SH-SY5Y (cell line): Measurements from ENCODE around the gene RPS27A.

ENCODE experiments used
- GATA2 ChIP-seq: IDR thresholded peaks from 2 replicates; pipeline ENCODE4 v1.6.1; 2011; ENCODE audit warnings: mild to moderate bottlenecking, low read depth, low read length
- GATA3 ChIP-seq: IDR thresholded peaks from 2 replicates; pipeline ENCODE4 v1.6.1; 2011; ENCODE audit warnings: low read depth, mild to moderate bottlenecking, low read length, moderate library complexity

RPS27A gene

DNA sequence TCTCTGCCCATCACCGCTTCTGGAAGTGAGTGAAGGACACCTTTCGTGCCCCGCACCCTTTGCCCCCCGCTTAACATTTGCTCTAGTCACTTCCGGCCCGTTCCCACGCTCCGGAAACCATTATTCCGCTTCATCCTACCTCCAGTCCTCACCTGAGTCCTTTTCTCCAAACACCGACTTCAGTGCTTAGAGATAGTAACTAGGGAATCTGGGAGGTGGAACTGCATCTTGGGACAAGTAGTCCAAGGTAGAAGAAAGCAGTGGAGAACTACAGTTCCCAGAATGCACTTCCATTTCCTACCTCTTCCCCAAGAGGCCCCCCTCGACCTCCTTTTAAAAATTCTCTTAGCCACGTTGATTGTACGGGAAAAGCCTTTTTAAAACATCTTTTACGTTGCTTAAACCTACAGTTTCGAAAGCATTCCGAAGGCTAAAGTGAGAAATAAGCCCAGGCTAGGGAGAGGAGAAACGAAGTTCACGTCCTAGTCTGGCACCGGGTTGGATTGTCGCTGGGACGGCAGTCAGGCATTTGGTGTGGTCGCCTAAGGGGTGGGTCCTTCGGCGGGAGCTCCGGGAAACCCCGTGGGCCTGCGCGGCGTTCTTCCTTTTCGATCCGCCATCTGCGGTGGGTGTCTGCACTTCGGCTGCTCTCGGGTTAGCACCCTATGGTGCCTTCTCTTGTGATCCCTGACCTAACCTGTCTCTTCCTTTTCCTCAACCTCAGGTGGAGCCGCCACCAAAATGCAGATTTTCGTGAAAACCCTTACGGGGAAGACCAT is at the start of gene RPS27A, which contains the start of gene CLHC1:
TSS of gene RPS27A (plus strand) at position 605 of the 779 bp plus-strand sequence. CDS start at position 742, 137 bp downstream.
TSS of gene CLHC1 (minus strand) at position 210 of the 779 bp plus-strand sequence. CDS start 9,882 bp downstream, outside the sequence.
- TF ChIP-seq GATA2 = peak; percentile 74
- TF ChIP-seq GATA3 = no peak

- no peak for TF ChIP-seq GATA2
These were observed 36.0 kb upstream of the RPS27A start for GRCh38 chr2:55196526-55196925.

GRCh38 chr2:55200416-55200815 is 32.1 kb upstream of the RPS27A start:
- no peak for TF ChIP-seq GATA2
- TF ChIP-seq GATA3 = no peak

- TF ChIP-seq GATA2 (no peak), GATA3 (no peak)
These were observed 28.0 kb upstream of the RPS27A start for GRCh38 chr2:55204536-55204935.

GRCh38 chr2:55204950-55205349 is 27.5 kb upstream of the RPS27A start:
- TF ChIP-seq GATA3 = no peak
- TF ChIP-seq GATA2 = no peak

GRCh38 chr2:55213822-55214221 is 18.7 kb upstream of the RPS27A start:
- no peak for TF ChIP-seq GATA3
- TF ChIP-seq GATA2 = no peak

DNA sequence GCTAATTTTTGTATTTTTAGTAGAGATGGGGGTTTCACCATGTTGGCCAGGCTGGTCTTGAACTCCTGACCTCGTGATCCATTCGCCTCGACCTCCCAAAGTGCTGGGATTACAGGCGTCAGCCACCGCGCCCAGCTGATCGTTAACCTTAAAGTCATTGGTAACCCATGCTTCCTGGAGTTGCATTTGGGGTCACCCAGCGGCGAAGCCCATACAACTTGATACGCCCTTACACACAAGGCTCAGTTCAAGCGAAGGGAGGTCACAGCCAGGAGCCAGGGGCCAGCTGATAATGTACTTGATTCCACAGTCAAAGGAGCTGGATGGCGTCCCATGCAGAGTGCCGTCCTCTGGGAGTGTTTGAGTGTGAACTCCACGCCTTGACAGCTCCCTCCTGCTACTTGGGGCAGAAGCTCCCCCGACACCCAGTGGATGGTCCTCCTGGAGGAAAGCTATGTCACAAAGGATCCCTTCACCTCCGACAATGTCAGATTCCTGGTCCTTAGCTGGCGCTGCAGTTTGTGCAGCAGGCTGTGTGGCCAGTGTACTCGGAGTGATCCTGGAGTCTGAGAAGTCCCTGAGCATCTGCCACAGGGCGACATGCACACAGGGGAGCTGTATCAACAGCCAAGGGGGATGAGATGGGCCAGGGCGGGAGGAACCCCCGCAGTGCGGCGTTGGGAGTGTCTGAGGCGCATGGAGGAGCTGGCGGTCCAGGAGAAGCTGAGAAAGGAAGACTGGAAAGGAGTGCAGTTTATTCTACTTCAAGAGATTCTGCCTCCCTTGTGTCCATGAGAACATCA is 8.3 kb upstream of the RPS27A start:
- TF ChIP-seq GATA2 = no peak
- TF ChIP-seq GATA3 = no peak

GRCh38 chr2:55224761-55225261 is 7.7 kb upstream of the RPS27A start:
- TF ChIP-seq GATA2 (no peak), GATA3 (no peak)

DNA sequence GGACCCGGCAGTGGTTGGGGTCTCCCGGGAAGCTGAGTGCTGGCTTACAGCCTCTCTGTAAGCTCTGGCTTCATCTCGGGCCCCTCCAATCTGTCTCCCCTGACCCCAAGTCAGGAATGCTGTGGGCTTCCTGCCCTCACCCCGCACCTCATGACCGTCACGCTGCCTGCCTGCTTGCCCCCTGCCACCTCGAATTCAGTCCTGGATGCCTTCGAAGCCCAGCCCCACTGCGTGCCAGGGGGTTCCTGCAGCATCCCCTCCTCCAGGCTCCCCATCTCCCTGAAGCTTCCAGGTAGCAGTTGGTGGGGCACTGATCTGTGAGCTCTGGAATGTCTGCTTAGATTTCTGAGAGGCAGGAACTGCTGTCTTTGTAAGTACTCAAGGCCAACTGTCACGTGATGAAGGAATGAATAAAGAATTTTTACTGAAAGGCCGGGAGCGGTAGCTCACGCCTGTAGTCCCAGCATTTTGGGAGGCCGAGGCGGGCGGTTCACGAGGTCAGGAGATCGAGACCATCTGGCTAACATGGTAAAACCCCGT is 6.9 kb upstream of the RPS27A start:
- TF ChIP-seq GATA2 (no peak), GATA3 (no peak)

GRCh38 chr2:55228226-55228563 is 4.3 kb upstream of the RPS27A start:
- TF ChIP-seq GATA3 (no peak), GATA2 (no peak)

DNA sequence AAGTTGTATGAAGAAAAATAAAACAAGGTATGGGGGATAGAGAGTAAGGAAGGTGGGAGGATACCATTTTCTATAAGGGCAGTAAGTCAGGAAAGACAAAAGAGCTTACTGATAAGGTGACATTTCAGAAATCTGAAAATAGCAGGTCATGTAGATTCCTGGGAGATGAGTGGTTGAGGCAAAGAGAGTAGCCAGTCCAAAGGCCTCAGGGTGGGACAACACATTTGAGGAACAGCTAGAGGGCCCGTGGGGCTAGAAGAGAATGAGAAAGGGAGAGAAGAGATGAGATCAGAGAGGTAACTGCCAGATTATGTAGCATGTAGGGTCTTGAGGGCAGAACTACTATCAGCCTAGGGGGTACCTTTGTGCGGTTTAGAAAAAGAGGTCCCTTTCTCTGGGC is 3.3 kb upstream of the RPS27A start:
- no peak for TF ChIP-seq GATA2
- no peak for TF ChIP-seq GATA3

GRCh38 chr2:55230551-55230950 is 1.9 kb upstream of the RPS27A start:
- TF ChIP-seq GATA3 (no peak), GATA2 (no peak)

- TF ChIP-seq GATA2 (no peak), GATA3 (no peak)
These were observed 873 bp upstream of the RPS27A start for GRCh38 chr2:55231546-55232083.

GRCh38 chr2:55232863-55233657 is 572 bp downstream of the RPS27A start:
- no peak for TF ChIP-seq GATA2
- TF ChIP-seq GATA3 = no peak

- TF ChIP-seq GATA3 = no peak
- TF ChIP-seq GATA2 = no peak
These were observed 1.1 kb downstream of the RPS27A start for GRCh38 chr2:55233658-55233940.
